H1 (cell line): ENCODE measurements around the gene FGF4. TPM values are rescaled to one million over a fixed set of nuclear protein-coding genes. Genes with fewer than 3 reads are reported as not detected.

ENCODE experiments used
- CTCF ChIA-PET: fragments of 300-600 bp; sonication (Branson Sonifier 250); formaldehyde crosslinking; loops from one replicate; lab custom pipeline; 2021; ENCODE audit not compliant: partially characterized antibody; lab: Charles Lee
- POLR2A ChIA-PET: fragments of 300-600 bp; sonication (Branson Sonifier 250); formaldehyde crosslinking; loops from one replicate; lab custom pipeline; 2021; ENCODE audit warnings: inconsistent platforms; ENCODE audit not compliant: partially characterized antibody; lab: Charles Lee
- DNase-seq, 2 experiments: peaks; one replicate each; pipeline versions ENCODE4 v3.0.0 to v3.0.0-alpha.2; 2010 to 2022; ENCODE audit warnings: low spot score in 2 of 2, low read depth in 1 of 2, mixed read lengths in 1 of 2
- FAIRE-seq: peaks from 2 replicates; lab custom pipeline; 2011; peaks lifted over from hg19 to GRCh38; lab: Jason Lieb, UNC
- H2AFZ ChIP-seq: 2 replicates; pipeline ENCODE4 v1.8.1; 2012; ENCODE audit warnings: low read length, inconsistent platforms
- H2AK5ac ChIP-seq: 2 replicates; pipeline ENCODE4 v1.6.1; 2013; ENCODE audit warnings: low read depth, low read length
- H2BK120ac ChIP-seq: replicated peaks from 2 replicates; pipeline ENCODE3; 2013; ENCODE audit warnings: low read depth, low read length, inconsistent platforms
- H2BK12ac ChIP-seq: 2 replicates; pipeline ENCODE4 v1.6.1; 2013; ENCODE audit warnings: low read depth, low read length
- H2BK15ac ChIP-seq: 2 replicates; pipeline ENCODE4 v1.6.1; 2013; ENCODE audit warnings: low read length
- H2BK20ac ChIP-seq: 2 replicates; pipeline ENCODE4 v1.6.1; 2013; ENCODE audit warnings: low read length
- H2BK5ac ChIP-seq: 2 replicates; pipeline ENCODE4 v1.6.1; 2013; ENCODE audit warnings: low read depth, low read length
- H3K14ac ChIP-seq: 2 replicates; pipeline ENCODE4 v1.6.1; 2013; ENCODE audit warnings: inconsistent platforms; ENCODE audit not compliant: insufficient read length
- H3K18ac ChIP-seq: 2 replicates; pipeline ENCODE4 v1.6.1; 2013; ENCODE audit warnings: low read length; ENCODE audit errors: extremely low read depth
- H3K23ac ChIP-seq: 2 replicates; pipeline ENCODE4 v1.6.1; 2013; ENCODE audit warnings: inconsistent platforms; ENCODE audit not compliant: insufficient read length
- H3K23me2 ChIP-seq: 2 replicates; pipeline ENCODE4 v1.6.1; 2013; ENCODE audit warnings: low read depth, low read length
- H3K27ac ChIP-seq: 2 replicates; pipeline ENCODE4 v1.6.1; 2011; ENCODE audit warnings: low read depth, low read length, inconsistent platforms
- H3K27me3 ChIP-seq, 4 experiments: replicated peaks in 1 of 4; 1 replicate in 1 of 4; 2 replicates in 3 of 4; pipeline versions ENCODE4 v1.6.1 to v1.8.1; 2011 to 2013; ENCODE audit warnings: low read length in 3 of 4, mild to moderate bottlenecking in 3 of 4, inconsistent platforms in 2 of 4, mixed read lengths in 2 of 4, moderate library complexity in 1 of 4; ENCODE audit not compliant: control insufficient read depth in 3 of 4, insufficient read depth in 3 of 4; ENCODE audit errors: extremely low read depth in 1 of 4
- H3K36me3 ChIP-seq, 4 experiments: 2 replicates each; pipeline versions ENCODE4 v1.6.1 to v1.8.1; 2011 to 2013; ENCODE audit warnings: mild to moderate bottlenecking in 4 of 4, low read length in 3 of 4, moderate library complexity in 2 of 4, control low read depth in 1 of 4, inconsistent platforms in 1 of 4; ENCODE audit not compliant: insufficient read depth in 4 of 4, control insufficient read depth in 2 of 4
- H3K4ac ChIP-seq: replicated peaks from 2 replicates; pipeline ENCODE3; 2013; ENCODE audit warnings: low read length, low read depth, mixed read lengths, inconsistent platforms; ENCODE audit not compliant: insufficient read length
- H3K4me1 ChIP-seq, 4 experiments: replicated peaks in 1 of 4; 1 replicate in 1 of 4; 2 replicates in 3 of 4; pipeline versions ENCODE4 v1.6.1 to v1.8.1; 2011 to 2013; ENCODE audit warnings: low read length in 3 of 4, inconsistent platforms in 2 of 4, mixed read lengths in 1 of 4; ENCODE audit not compliant: insufficient read depth in 4 of 4, control insufficient read depth in 3 of 4
- H3K4me2 ChIP-seq, 2 experiments: 2 replicates each; pipeline versions ENCODE4 v1.6.1 to v1.8.1; 2011 to 2013; ENCODE audit warnings: low read depth in 2 of 2, low read length in 2 of 2, control low read depth in 1 of 2, inconsistent platforms in 1 of 2, mild to moderate bottlenecking in 1 of 2; ENCODE audit not compliant: insufficient read depth in 1 of 2
- H3K4me3 ChIP-seq, 4 experiments: fragments of 200-600, 300-600 bp in 1 of 4; sonication (generic), shearing (Covaris generic), sonication (Bioruptor Twin) in 1 of 4; 2 replicates each; pipeline versions ENCODE4 v1.5.1 to v1.8.1; 2011 to 2016; ENCODE audit warnings: low read length in 4 of 4, low read depth in 3 of 4, control low read depth in 2 of 4, inconsistent platforms in 2 of 4, mild to moderate bottlenecking in 2 of 4, mixed read lengths in 1 of 4, moderate library complexity in 1 of 4; ENCODE audit not compliant: insufficient read depth in 2 of 4; ENCODE audit errors: extremely low read depth in 1 of 4
- H3K56ac ChIP-seq: replicated peaks from 2 replicates; pipeline ENCODE3; 2013; ENCODE audit warnings: low read depth, mild to moderate bottlenecking, mixed read lengths, low read length, inconsistent platforms; ENCODE audit not compliant: insufficient read length
- H3K79me1 ChIP-seq: 2 replicates; pipeline ENCODE4 v1.6.1; 2013; ENCODE audit warnings: low read depth, low read length, control low read depth
- H3K79me2 ChIP-seq, 2 experiments: 2 replicates each; pipeline versions ENCODE4 v1.6.1 to v1.8.1; 2012 to 2013; ENCODE audit warnings: low read length in 2 of 2, mild to moderate bottlenecking in 2 of 2, inconsistent platforms in 1 of 2; ENCODE audit not compliant: insufficient read depth in 2 of 2, control insufficient read depth in 1 of 2
- H3K9ac ChIP-seq, 4 experiments: replicated peaks in 1 of 4; 1 replicate in 1 of 4; 2 replicates in 3 of 4; pipeline versions ENCODE4 v1.6.1 to v1.8.1; 2011 to 2013; ENCODE audit warnings: low read depth in 3 of 4, low read length in 3 of 4, control low read depth in 2 of 4, mild to moderate bottlenecking in 2 of 4, moderate library complexity in 2 of 4, inconsistent platforms in 1 of 4; ENCODE audit errors: extremely low read depth in 1 of 4
- H3K9me3 ChIP-seq, 2 experiments: 2 replicates each; pipeline versions ENCODE4 v1.6.1 to v1.8.1; 2012 to 2013; ENCODE audit warnings: mild to moderate bottlenecking in 2 of 2, moderate library complexity in 2 of 2, control low read depth in 1 of 2, inconsistent platforms in 1 of 2, low read depth in 1 of 2, low read length in 1 of 2, mixed read lengths in 1 of 2; ENCODE audit not compliant: insufficient read depth in 2 of 2
- H4K20me1 ChIP-seq, 2 experiments: replicated peaks in 1 of 2; 2 replicates each; pipeline versions ENCODE3 to v1.8.1; 2011 to 2013; ENCODE audit warnings: inconsistent platforms in 2 of 2, low read length in 2 of 2, mild to moderate bottlenecking in 1 of 2; ENCODE audit not compliant: insufficient read depth in 2 of 2, control insufficient read depth in 1 of 2
- H4K5ac ChIP-seq: 2 replicates; pipeline ENCODE4 v1.6.1; 2013; ENCODE audit warnings: low read length, low read depth, mixed read lengths, inconsistent platforms; ENCODE audit not compliant: insufficient read length
- H4K8ac ChIP-seq: 2 replicates; pipeline ENCODE4 v1.8.0; 2013; ENCODE audit warnings: mild to moderate bottlenecking, moderate library complexity, low read length, inconsistent platforms; ENCODE audit not compliant: insufficient read depth; ENCODE audit errors: extremely low read depth
- H4K91ac ChIP-seq: replicated peaks from 2 replicates; pipeline ENCODE3; 2013; ENCODE audit warnings: low read length, mixed read lengths, inconsistent platforms; ENCODE audit not compliant: insufficient read length
- ASH2L ChIP-seq: fragments of 200-600, 300-600 bp; sonication (generic); IDR thresholded peaks from one replicate; pipeline ENCODE4 v1.7.1; 2017; ENCODE audit warnings: low read length
- ATF3 ChIP-seq: IDR thresholded peaks from 2 replicates; pipeline ENCODE4 v1.6.1; 2011; ENCODE audit warnings: low read depth, mild to moderate bottlenecking, low read length; ENCODE audit not compliant: insufficient read depth
- EGR1 ChIP-seq: IDR thresholded peaks from 2 replicates; pipeline ENCODE4 v1.6.1; 2011; ENCODE audit warnings: low read depth, low read length, borderline replicate concordance
- EP300 ChIP-seq, 2 experiments: IDR thresholded peaks; 1 replicate in 1 of 2; 2 replicates in 1 of 2; pipeline ENCODE4 v1.6.1; 2011 to 2012; ENCODE audit warnings: low read depth in 2 of 2, low read length in 2 of 2, mild to moderate bottlenecking in 2 of 2, borderline replicate concordance in 1 of 2, inconsistent platforms in 1 of 2, moderate library complexity in 1 of 2
- KDM1A ChIP-seq: fragments of 200-600, 300-600 bp; sonication (generic); IDR thresholded peaks from 2 replicates; pipeline ENCODE4 v1.7.1; 2016; ENCODE audit warnings: mild to moderate bottlenecking, low read length, borderline replicate concordance
- KDM4A ChIP-seq: IDR thresholded peaks from one replicate; pipeline ENCODE4 v1.7.1; 2012; ENCODE audit warnings: low read depth, mild to moderate bottlenecking, moderate library complexity, low read length, inconsistent platforms; ENCODE audit not compliant: severe bottlenecking
- RAD21 ChIP-seq, 2 experiments: IDR thresholded peaks in 1 of 2; conservative IDR thresholded peaks in 1 of 2; 2 replicates each; pipeline ENCODE4 v1.6.1; 2011; ENCODE audit warnings: low read depth in 2 of 2, low read length in 2 of 2, improper control_type of control experiment in 1 of 2, inconsistent platforms in 1 of 2, mild to moderate bottlenecking in 1 of 2, moderate library complexity in 1 of 2
- TAF7 ChIP-seq: optimal IDR thresholded peaks from 2 replicates; pipeline ENCODE3; 2011; ENCODE audit warnings: low read depth, mild to moderate bottlenecking, inconsistent platforms, low read length, moderate library complexity, borderline replicate concordance
- TEAD4 ChIP-seq: IDR thresholded peaks from 2 replicates; pipeline ENCODE4 v1.6.1; 2012; ENCODE audit warnings: low read depth, low read length, inconsistent platforms, mixed read lengths
- whole genome bisulfite sequencing, 2 experiments: shearing (Covaris generic) in 1 of 2; methylation state at CpG; one replicate each; pipeline versions ENCODE4 v1.1.6 to v1.1.7; 2013 to 2015; ENCODE audit warnings: low lambda C conversion rate in 2 of 2, mixed read lengths in 2 of 2, inconsistent platforms in 1 of 2, low coverage in 1 of 2, missing lambda C conversion rate in 1 of 2; ENCODE audit not compliant: insufficient replicate concordance in 2 of 2, insufficient coverage in 1 of 2, insufficient read length in 1 of 2; ENCODE audit errors: extremely low coverage in 1 of 2, missing lambda C conversion rate in 1 of 2; 5-methylcytosine and 5-hydroxymethylcytosine counted together
- polyA plus RNA-seq, 7 experiments: library from polyadenylated mRNA; depleted of rRNA in 3 of 7; stranded (reverse) in 5 of 7; unstranded in 2 of 7; fragments of >200 nt in 5 of 7; fragments of 200-250 nt in 2 of 7; gene quantifications; 1 replicate in 5 of 7; 2 replicates in 1 of 7; 4 replicates in 1 of 7; pipeline versions ENCODE4 v1.2.1 to v1.2.3, GENCODE V29; 2011 to 2013; ENCODE audit warnings: missing spikeins in 2 of 7, mixed read lengths in 2 of 7
- total RNA-seq: library from RNA; stranded (reverse); fragmentation: NEBNext Ultra II Directional; extraction: Animal tissue kit (Norgen Biotek cat#: 25700); gene quantifications from 2 replicates; pipeline ENCODE4 v1.2.1, GENCODE V29; 2021
- TF ChIP-seq, protein P1 (sequence below): IDR thresholded peaks from 2 replicates; pipeline ENCODE4 v1.6.1; 2012; ENCODE audit warnings: low read length, inconsistent platforms

The FGF4 gene
- total and polyA plus RNA-seq, 2 of the 8 experiments (the other 6 are each of a cell fraction or from before 2014, with no cell fraction given) = 0.57 to 2.0 TPM

DNA sequence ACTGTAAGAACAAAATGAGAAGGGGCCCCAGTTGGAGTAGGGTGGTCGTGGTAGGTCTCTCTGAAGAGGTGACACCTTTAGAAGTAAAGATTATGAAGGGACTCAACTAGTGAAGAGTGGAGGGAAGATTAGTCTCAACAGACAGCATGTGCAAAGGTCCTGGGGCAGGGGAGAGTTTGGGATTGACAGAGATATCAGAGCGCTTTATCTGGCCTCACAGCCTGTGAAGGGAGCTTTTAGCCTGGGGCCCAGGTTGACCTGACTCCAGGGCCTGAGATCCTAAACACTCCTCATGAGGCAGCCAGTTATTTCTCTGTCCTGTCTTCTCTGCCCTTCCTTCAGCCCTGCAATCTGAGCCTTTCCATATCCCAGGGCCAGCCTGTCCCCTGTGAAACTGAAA is 27.9 kb upstream of the FGF4 start:
- peaks cover 0 to 5% (median 0%) of the 10 kb centered on the region in 4 experiments; a peak in 3 of 7 replicates for H3K4me1 ChIP-seq
- DNase-seq = no peak
- H3K79me2 ChIP-seq = no peaks in the 10 kb centered on the region
- no peak overlapping the region for H3K56ac ChIP-seq
- peaks cover 0 to 7% of the 10 kb centered on the region in 2 experiments for H4K20me1 ChIP-seq
- no peaks in the 10 kb centered on the region for H3K36me3 ChIP-seq
- H2AK5ac ChIP-seq = peak overlapping the region; percentile 24; the same call in 1 of the 2 replicates
- H2BK15ac ChIP-seq = no peak overlapping the region
- no peak overlapping the region for H4K8ac ChIP-seq
- no peak overlapping the region for H3K9ac ChIP-seq
- H3K4me3 ChIP-seq = no peak overlapping the region
- H2BK120ac ChIP-seq = no peak overlapping the region
- peaks cover 0 to 3% (median 1%) of the 10 kb centered on the region in 4 experiments; a peak in 2 of 7 replicates for H3K27me3 ChIP-seq
- H3K4ac ChIP-seq = no peak overlapping the region
- no peak overlapping the region for H3K18ac ChIP-seq
- FAIRE-seq = no peak
- no peak overlapping the region for H2AFZ ChIP-seq
- WGBS, 2 experiments = 77% methylated on average over 2 of the region's 2 CpGs; no CpG with 5 or more reads in 1 of the 2 experiments
- no peak overlapping the region for H4K5ac ChIP-seq
- ChIA-PET CTCF (interaction anchor here (0.6 kb wide), 2 partner anchors 37 to 61 kb away, joined by 3 read pairs; no protein-coding TSS in a partner anchor), POLR2A (no interaction called here)
- peaks cover 4 to 5% of the 10 kb centered on the region in 2 experiments; a peak in 3 of 4 replicates for H3K9me3 ChIP-seq
- H2BK12ac ChIP-seq = no peak overlapping the region
- no peak overlapping the region for H3K14ac ChIP-seq
- no peak overlapping the region for H3K23ac ChIP-seq
- no peak overlapping the region for H3K27ac ChIP-seq
- no peak overlapping the region for H2BK5ac ChIP-seq
- no peak overlapping the region for H2BK20ac ChIP-seq
- H3K23me2 ChIP-seq = peaks cover 9% of the 10 kb centered on the region; the same call in 1 of the 2 replicates
- H3K79me1 ChIP-seq = no peaks in the 10 kb centered on the region
- no peak overlapping the region for H4K91ac ChIP-seq
- H3K4me2 ChIP-seq = no peak overlapping the region
- TF ChIP-seq KDM1A = no peak
- TF ChIP-seq TEAD4 = no peak
- TF ChIP-seq EGR1 = no peak
- TF ChIP-seq KDM4A = no peak
- TF ChIP-seq EP300 (IDR thresholded peaks at IDR 0.05; ENCODE audit: borderline replicate concordance in 1 of 2, low read depth in 2 of 2, low read length in 2 of 2) = no peak
- TF ChIP-seq ASH2L = no peak
- TF ChIP-seq ATF3 = no peak
- TF ChIP-seq RAD21 (IDR thresholded peaks at IDR 0.05 in 1 of 2, conservative IDR thresholded peaks at IDR 0.05 in 1 of 2; ENCODE audit: low read depth in 2 of 2, low read length in 2 of 2) = no peak
- no peak for TF ChIP-seq TAF7
- TF ChIP-seq, protein P1, sequence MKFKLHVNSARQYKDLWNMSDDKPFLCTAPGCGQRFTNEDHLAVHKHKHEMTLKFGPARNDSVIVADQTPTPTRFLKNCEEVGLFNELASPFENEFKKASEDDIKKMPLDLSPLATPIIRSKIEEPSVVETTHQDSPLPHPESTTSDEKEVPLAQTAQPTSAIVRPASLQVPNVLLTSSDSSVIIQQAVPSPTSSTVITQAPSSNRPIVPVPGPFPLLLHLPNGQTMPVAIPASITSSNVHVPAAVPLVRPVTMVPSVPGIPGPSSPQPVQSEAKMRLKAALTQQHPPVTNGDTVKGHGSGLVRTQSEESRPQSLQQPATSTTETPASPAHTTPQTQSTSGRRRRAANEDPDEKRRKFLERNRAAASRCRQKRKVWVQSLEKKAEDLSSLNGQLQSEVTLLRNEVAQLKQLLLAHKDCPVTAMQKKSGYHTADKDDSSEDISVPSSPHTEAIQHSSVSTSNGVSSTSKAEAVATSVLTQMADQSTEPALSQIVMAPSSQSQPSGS = no peak
